ENCODE measurements around the gene TMEM270. TPM values are rescaled to one million over a fixed set of nuclear protein-coding genes. Genes with fewer than 3 reads are reported as not detected.

The TMEM270 gene
- polyA plus RNA-seq, 3 donors = not detected

GRCh38 chr7:73839743-73840714 lies 20.9 kb upstream of the TMEM270 start:
- WGBS (ENCODE audit: insufficient coverage) = 98% methylated on average over 20 of the region's 22 CpGs
- H3K9me3 ChIP-seq (replicated peaks in 1 of 2; ENCODE audit: control insufficient read depth in 1 of 2, insufficient read depth in 1 of 2, low read length in 2 of 2) = no peaks in the 10 kb centered on the region
- Mint-ChIP-seq H3K4me3 (peak overlapping the region in 1 of 2 donors; percentile 24), H3K36me3 (no peaks in the 10 kb centered on the region), H3K27me3 (ENCODE audit: low read depth in 3 of 3) (peaks cover 10 to 15% (median 14%) of the 10 kb centered on the region in 3 donors), H3K27ac (no peak overlapping the region), H3K9me3 (no peaks in the 10 kb centered on the region), H3K4me1 (peaks cover 21% of the 10 kb centered on the region)
- no peak overlapping the region for H3K9ac ChIP-seq (ENCODE audit: insufficient read depth, low read length, poor library complexity, severe bottlenecking)
- H4K20me1 ChIP-seq (ENCODE audit: insufficient read depth, low read length) = no peaks in the 10 kb centered on the region
- H3K4me1 ChIP-seq (ENCODE audit: control insufficient read depth in 1 of 2, insufficient read depth in 2 of 2, low read length in 2 of 2) = peaks cover 30 to 31% of the 10 kb centered on the region in 2 donors
- no peak overlapping the region for H3K4me3 ChIP-seq (replicated peaks in 1 of 3; ENCODE audit: low read depth in 2 of 3, low read length in 3 of 3)
- H3K79me2 ChIP-seq (ENCODE audit: insufficient read depth, low read length) = no peaks in the 10 kb centered on the region
- H2AFZ ChIP-seq (ENCODE audit: insufficient read depth, low read depth, low read length, poor library complexity, severe bottlenecking) = no peak overlapping the region
- intact Hi-C loops (cut with micrococcal nuclease) = no loop called here
- H3K36me3 ChIP-seq (replicated peaks in 1 of 2; ENCODE audit: control insufficient read depth in 1 of 2, insufficient read depth in 2 of 2, low read length in 2 of 2) = no peaks in the 10 kb centered on the region
- no peak overlapping the region for H3K4me2 ChIP-seq (replicated peaks; ENCODE audit: extremely low read depth, low read length, poor library complexity, severe bottlenecking)
- no peak for DNase-seq
- H3K27me3 ChIP-seq (ENCODE audit: control insufficient read depth in 2 of 2, insufficient read depth in 2 of 2, low read length in 2 of 2) = no peaks in the 10 kb centered on the region
- H3K27ac ChIP-seq (ENCODE audit: low read depth in 1 of 2, low read length in 2 of 2) = no peak overlapping the region
- no peak for TF ChIP-seq CTCF (IDR thresholded peaks at IDR 0.05)

GRCh38 chr7:73840715-73841379 lies 20.1 kb upstream of the TMEM270 start:
- Mint-ChIP-seq H3K36me3 (no peaks in the 10 kb centered on the region), H3K9me3 (no peaks in the 10 kb centered on the region), H3K27me3 (ENCODE audit: low read depth in 3 of 3) (peaks cover 10 to 15% (median 14%) of the 10 kb centered on the region in 3 donors), H3K4me3 (no peak overlapping the region), H3K4me1 (peaks cover 28% of the 10 kb centered on the region), H3K27ac (no peak overlapping the region)
- WGBS (ENCODE audit: insufficient coverage) = 86% methylated on average over 13 of the region's 16 CpGs
- Histone ChIP-seq H3K36me3 (replicated peaks in 1 of 2; ENCODE audit: control insufficient read depth in 1 of 2, insufficient read depth in 2 of 2, low read length in 2 of 2) (no peaks in the 10 kb centered on the region), H3K27me3 (ENCODE audit: control insufficient read depth in 2 of 2, insufficient read depth in 2 of 2, low read length in 2 of 2) (no peaks in the 10 kb centered on the region), H3K4me1 (ENCODE audit: control insufficient read depth in 1 of 2, insufficient read depth in 2 of 2, low read length in 2 of 2) (peaks cover 38 to 39% of the 10 kb centered on the region in 2 donors), H2AFZ (ENCODE audit: insufficient read depth, low read depth, low read length, poor library complexity, severe bottlenecking) (no peak overlapping the region), H3K9ac (ENCODE audit: insufficient read depth, low read length, poor library complexity, severe bottlenecking) (no peak overlapping the region), H3K79me2 (ENCODE audit: insufficient read depth, low read length) (no peaks in the 10 kb centered on the region), H3K9me3 (replicated peaks in 1 of 2; ENCODE audit: control insufficient read depth in 1 of 2, insufficient read depth in 1 of 2, low read length in 2 of 2) (no peaks in the 10 kb centered on the region), H3K27ac (ENCODE audit: low read depth in 1 of 2, low read length in 2 of 2) (no peak overlapping the region), H3K4me3 (replicated peaks in 1 of 3; ENCODE audit: low read depth in 2 of 3, low read length in 3 of 3) (no peak overlapping the region), H3K4me2 (replicated peaks; ENCODE audit: extremely low read depth, low read length, poor library complexity, severe bottlenecking) (no peak overlapping the region), H4K20me1 (ENCODE audit: insufficient read depth, low read length) (no peaks in the 10 kb centered on the region)
- TF ChIP-seq CTCF (IDR thresholded peaks at IDR 0.05) = no peak
- no peak for DNase-seq
- intact Hi-C loops (cut with micrococcal nuclease) = no loop called here

Data from CD14-positive monocyte (primary cell).